Mammary epithelial cell (primary cell): ENCODE measurements around the gene DARS1.

ENCODE experiments used
- EZH2 ChIP-seq: IDR thresholded peaks from 2 replicates; pipeline ENCODE4 v1.6.1; 2012; ENCODE audit warnings: low read length, inconsistent platforms, borderline replicate concordance
- TF ChIP-seq, protein P1 (sequence below), 2 donors: IDR thresholded peaks in 1 of 2; conservative IDR thresholded peaks in 1 of 2; 2 replicates each; pipeline ENCODE4 v1.5.1; 2011 to 2012; ENCODE audit warnings: inconsistent platforms in 2 of 2, low read length in 2 of 2, mild to moderate bottlenecking in 2 of 2, control low read depth in 1 of 2, low read depth in 1 of 2; ENCODE audit not compliant: insufficient read depth in 1 of 2; ENCODE audit errors: extremely low read depth in 1 of 2

GRCh38 chr2:136005462-136006196 lies 20.2 kb upstream of the DARS1 start:
- TF ChIP-seq, protein P1, sequence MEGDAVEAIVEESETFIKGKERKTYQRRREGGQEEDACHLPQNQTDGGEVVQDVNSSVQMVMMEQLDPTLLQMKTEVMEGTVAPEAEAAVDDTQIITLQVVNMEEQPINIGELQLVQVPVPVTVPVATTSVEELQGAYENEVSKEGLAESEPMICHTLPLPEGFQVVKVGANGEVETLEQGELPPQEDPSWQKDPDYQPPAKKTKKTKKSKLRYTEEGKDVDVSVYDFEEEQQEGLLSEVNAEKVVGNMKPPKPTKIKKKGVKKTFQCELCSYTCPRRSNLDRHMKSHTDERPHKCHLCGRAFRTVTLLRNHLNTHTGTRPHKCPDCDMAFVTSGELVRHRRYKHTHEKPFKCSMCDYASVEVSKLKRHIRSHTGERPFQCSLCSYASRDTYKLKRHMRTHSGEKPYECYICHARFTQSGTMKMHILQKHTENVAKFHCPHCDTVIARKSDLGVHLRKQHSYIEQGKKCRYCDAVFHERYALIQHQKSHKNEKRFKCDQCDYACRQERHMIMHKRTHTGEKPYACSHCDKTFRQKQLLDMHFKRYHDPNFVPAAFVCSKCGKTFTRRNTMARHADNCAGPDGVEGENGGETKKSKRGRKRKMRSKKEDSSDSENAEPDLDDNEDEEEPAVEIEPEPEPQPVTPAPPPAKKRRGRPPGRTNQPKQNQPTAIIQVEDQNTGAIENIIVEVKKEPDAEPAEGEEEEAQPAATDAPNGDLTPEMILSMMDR (conservative IDR thresholded peaks at IDR 0.05 in 1 of 2, IDR thresholded peaks at IDR 0.05 in 1 of 2; ENCODE audit: extremely low read depth in 1 of 2, insufficient read depth in 1 of 2, low read depth in 1 of 2, low read length in 2 of 2): no peak
- no peak for TF ChIP-seq EZH2
